HG03135 (cell line): ENCODE measurements around the gene CEP250.
"Not testable (repeated sequence)": the region's sequence is repeated elsewhere in the genome, so short reads cannot be mapped to it uniquely, and the experiment has no call there.

Source experiments
- ATAC-seq: cut with Tn5 transposase; IDR thresholded peaks from one replicate; pipeline ENCODE4 v1.9.1; 2021; ENCODE audit warnings: mild to moderate bottlenecking, moderate library complexity; ENCODE audit not compliant: unreplicated experiment

Gene CEP250

GRCh38 chr20:35456700-35457099, 1.3 kb downstream of the CEP250 start:
- ATAC-seq, result not testable (repeated sequence)

GRCh38 chr20:35457539-35457938, 2.1 kb downstream of the CEP250 start:
- not testable (repeated sequence) for ATAC-seq

- ATAC-seq, result no peak
Observed at GRCh38 chr20:35458388-35458787, 3.0 kb downstream of the CEP250 start.

DNA sequence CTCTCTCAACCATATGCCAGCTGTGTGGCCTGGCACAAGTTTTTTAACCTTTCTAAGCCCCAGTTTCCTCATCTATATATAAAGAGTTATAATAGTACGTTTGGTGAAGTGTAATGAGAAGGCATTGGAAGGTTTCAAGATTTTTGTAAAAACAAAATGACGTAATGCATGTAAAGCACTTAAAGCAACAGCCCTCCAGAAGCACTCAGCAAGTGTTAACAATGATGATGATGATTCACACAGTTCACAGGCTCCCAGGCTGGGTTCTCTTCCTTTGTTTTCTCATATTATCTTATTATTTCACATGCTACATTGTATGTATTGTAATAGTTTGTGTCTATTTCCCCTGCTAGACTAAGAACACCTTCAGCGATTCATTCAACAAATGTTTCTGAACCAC, 6.2 kb downstream of the CEP250 start:
- ATAC-seq, result no peak

GRCh38 chr20:35462351-35462750, 7.0 kb downstream of the CEP250 start:
- no peak for ATAC-seq

DNA sequence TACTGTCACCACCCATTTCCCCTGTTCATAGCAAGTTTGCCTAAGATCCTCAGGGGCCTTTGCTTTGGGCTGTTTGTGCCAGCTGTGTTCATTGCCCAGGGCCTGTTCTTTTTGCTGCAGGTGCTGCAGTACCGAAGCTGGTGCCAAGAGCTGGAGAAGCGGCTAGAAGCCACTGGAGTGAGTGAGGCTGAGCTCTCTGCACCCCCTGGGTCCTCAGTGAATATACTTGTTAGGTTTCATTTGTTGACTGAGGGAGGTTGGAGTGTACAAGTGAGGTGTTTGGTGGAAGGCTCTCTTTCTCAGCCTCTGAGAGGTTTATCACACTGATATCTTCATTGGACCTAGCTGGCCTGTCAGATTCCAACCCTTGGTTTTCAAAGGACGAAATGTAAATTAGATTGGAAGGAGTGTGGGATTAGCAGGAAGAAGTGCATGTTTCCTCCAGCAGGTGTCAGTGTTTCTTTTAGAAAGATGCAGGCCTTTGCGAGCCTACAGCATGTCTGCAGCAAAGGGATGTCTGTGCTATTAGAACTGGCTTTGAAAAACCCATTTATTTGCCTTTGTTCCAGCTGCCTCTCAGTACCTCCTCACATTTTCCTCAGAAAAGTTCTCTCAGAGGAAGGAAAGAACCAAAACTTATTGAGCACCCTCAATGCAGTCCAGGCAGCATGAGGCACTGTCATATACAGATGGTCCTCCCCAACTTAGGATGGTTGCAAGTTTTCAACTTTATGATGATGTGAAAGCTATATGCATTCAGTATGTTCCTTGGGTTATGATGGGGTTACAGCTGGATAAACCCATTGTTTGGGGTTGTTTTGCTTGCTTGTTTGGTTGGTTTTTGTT, 8.3 kb downstream of the CEP250 start:
- no peak for ATAC-seq

DNA sequence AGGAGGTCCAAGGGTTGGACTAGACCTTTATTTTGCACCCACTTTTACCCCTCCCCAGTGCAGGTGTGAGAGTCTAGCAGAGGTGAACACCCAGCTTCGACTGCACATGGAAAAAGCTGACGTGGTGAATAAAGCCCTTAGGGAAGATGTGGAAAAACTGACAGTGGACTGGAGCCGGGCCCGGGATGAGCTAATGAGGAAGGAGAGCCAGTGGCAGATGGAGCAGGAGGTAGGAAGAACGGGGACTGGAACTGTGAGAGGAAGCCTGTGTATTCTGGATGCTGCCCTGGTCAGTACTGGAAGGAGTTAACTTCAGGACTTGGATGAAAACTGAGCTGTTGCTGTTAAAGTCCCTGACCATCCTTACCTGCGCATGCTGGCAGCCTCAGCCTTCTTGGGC, 10.6 kb downstream of the CEP250 start:
- no peak for ATAC-seq

DNA sequence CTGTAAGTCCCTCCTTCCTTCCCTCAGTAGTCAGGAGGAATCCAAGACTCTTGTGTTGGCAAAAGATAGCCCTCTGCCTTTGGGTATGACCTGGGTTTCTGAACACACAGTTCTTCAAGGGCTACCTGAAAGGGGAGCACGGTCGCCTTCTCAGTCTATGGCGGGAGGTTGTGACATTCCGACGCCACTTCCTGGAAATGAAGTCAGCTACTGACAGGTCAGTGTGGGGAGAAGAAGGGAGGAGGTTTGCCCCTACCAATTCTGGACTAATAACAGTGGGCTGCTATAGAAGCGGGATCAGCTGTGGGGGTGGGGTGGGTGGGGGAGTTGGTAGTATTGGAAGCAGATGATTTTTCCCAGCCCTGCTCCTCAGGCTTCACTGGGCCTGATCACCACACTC, 11.5 kb downstream of the CEP250 start:
- no peak for ATAC-seq

DNA sequence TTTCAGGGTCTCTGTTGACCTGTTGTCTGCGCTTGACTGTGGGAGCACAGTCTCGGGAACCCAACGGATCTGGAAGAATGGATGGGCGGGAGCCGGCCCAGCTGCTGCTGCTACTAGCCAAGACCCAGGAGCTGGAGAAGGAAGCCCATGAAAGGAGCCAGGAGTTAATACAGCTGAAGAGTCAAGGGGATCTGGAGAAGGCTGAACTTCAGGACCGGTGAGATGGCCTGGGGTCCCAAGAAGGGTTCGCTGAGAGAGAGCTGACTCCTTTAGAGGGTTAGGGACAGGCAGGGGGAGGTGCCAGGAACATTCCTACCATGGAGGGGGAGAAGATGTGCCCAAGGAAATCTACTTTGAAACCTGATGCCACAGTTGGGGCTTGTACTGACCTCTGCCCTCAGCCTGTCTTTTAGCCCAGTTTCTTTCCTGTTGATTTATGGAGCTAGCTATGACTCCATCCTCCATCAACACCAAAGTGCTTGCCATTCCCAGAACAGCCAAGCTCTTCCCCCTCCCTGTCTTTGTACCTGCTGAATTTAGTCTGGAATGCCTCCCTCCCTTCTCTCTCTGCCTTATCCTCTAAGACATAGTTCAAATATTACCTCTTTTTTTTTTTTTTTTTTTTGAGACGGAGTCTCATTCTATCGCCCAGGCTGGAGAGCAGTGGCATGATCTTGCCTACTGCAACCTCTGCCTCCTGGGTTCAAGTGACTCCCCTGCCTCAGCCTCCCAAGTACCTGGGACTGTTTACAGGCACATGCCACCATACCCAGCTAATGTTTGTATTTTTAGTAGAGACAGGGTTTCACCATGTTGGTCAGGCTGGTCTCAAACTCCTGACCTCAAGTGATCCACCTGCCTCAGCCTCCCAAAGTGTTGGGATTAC, 12.2 kb downstream of the CEP250 start:
- no peak for ATAC-seq

GRCh38 chr20:35468671-35469334, 13.4 kb downstream of the CEP250 start:
- ATAC-seq, result no peak

DNA sequence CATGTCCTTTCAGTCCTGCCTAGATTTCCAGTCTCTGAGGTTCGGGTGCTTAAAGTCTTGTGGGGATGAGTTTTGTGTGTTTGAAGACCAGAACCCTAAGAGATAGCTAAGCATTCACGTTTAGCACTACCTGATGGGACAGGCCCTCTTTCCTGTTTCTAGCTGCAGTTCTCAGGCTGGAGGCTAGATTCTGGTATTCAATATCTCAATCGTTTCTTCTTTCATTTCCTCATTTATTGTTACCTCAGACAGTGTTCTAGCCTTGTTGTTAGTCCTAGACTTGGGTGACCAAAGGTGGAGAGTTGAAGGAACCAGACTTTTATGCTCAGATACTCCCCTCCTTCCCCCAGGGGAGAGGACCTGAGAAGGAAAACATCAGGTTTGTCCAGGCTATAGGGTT, 16.8 kb downstream of the CEP250 start:
- no peak for ATAC-seq

GRCh38 chr20:35473684-35474083, 18.3 kb downstream of the CEP250 start:
- ATAC-seq, result no peak

- ATAC-seq, result no peak
Observed at GRCh38 chr20:35474303-35474871, 19.0 kb downstream of the CEP250 start.

DNA sequence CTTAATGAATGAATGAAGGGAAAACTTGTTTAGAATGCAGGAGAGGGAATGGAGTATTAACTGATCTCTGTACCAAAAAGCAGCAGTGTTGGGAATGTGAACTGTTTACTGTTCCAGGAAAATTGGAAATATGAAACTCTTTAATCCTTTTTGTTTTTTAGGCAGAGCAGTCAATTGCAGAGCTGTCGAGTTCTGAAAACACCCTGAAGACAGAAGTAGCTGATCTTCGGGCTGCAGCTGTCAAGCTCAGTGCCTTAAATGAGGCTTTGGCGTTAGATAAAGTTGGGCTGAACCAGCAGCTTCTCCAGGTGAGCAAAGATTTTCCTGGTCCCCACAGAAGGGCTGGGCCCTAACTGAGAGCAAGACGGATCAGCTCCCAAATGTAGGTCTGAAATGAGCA, 20.9 kb downstream of the CEP250 start:
- ATAC-seq, result no peak

DNA sequence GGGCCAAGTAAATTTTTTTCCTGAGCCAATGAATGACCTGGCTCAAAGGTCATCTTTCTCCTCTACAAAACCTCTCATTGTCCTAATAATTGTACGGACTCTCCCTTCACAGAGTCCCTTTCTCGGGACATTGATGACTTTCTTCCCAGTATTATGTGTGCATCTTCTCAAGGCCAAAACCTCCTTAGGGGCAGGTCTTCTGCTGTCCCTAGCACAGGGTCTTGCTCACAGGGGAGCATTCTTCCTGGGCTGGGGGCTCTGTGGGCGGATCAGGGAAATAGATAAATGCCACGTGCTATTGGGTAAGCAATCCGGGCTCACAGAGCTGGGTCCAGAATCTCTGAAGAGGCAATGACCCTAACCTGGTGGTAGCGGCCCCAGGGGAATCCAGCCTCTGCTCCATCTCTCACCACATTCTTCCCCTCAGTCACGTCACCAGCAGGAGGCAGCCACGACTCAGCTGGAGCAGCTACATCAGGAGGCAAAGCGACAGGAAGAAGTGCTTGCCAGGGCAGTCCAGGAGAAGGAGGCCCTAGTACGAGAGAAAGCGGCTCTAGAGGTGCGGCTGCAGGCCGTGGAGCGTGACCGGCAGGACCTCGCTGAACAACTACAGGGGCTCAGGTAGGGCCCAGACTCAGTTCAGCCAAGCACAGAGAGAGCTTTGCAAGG, 23.5 kb downstream of the CEP250 start:
- ATAC-seq, result no peak

DNA sequence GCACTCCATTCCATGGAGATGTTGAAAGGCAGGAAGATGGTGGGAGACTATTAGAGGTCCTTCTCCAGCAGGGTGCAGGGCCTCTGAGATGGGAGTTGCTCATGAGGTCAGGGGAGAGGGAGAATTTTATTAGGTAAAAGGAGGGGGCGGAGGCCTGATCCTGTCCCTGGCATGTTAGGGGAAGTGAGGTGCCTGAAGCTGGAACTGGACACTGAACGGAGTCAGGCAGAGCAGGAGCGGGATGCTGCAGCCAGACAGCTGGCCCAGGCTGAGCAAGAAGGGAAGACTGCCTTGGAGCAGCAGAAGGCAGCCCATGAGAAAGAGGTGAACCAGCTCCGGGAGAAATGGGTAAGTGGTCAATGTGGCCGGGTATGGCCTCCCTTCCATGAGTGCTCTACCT, 24.4 kb downstream of the CEP250 start:
- no peak for ATAC-seq

- no peak for ATAC-seq
Observed at GRCh38 chr20:35487479-35487878, 32.1 kb downstream of the CEP250 start.

DNA sequence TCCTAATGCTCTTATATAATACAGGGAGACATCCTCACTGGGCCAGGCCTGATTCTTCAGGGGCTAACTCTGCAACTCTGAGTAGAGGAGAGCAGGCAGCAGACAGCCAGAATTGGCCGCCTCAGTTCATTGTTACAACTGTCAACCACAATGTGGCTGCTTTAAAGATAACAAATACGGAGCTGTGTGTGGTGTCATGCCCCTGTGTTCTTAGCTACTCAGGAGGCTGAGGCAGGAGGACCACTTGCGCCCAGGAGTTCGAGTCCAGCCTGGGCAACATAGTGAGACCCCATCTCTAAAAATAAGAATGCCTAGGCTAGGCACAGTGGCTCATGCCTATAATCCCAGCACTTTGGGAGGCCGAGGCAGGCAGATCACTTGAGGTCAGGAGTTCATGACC, 34.3 kb downstream of the CEP250 start:
- no peak for ATAC-seq

- ATAC-seq, result peak; percentile 99
Observed at GRCh38 chr20:35490736-35491181, 35.4 kb downstream of the CEP250 start.

GRCh38 chr20:35491823-35492222, 36.4 kb downstream of the CEP250 start:
- no peak for ATAC-seq
